HG02943 (cell line): ENCODE results near the gene FARP2.
"Not testable (repeated sequence)": the region's sequence is repeated elsewhere in the genome, so short reads cannot be mapped to it uniquely, and the experiment has no call there.

Experiments used
- ATAC-seq: cut with Tn5 transposase; IDR thresholded peaks from one replicate; pipeline ENCODE4 v1.9.1; 2021; ENCODE audit warnings: mild to moderate bottlenecking, low read depth, moderate library complexity; ENCODE audit not compliant: unreplicated experiment

FARP2 gene

DNA sequence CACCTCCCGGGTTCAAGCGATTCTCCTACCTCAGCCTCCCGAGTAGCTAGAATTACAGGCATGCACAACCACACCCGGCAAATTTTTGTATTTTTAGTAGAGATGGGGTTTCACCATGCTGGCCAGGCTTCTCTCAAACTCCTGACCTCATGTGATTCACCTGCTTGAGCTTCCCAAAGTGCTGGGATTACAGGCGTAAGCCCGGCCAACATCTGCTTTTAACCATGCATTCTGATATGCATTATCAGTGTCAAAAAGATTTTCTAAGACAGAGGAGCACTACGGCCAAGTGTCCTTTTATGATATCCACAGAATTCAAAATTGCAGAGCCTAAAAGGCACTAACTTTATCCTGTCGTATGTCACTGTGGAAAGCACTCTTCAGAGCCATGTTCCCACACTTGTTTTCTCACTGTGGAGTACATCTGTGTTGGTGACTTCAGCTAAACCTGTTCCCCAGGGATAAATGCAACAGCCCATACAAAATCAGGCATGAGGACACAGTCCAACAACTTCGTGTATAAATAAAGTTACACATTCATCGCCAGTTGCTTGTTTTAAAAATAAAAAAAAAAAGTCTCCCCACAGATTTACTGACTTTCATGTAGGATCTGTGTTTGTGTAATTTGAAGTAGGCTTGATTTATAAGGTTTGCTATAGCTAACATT lies 95.9 kb downstream of the FARP2 start:
- ATAC-seq = no peak

GRCh38 chr2:241453919-241454318 lies 97.8 kb downstream of the FARP2 start:
- ATAC-seq = not testable (repeated sequence)

DNA sequence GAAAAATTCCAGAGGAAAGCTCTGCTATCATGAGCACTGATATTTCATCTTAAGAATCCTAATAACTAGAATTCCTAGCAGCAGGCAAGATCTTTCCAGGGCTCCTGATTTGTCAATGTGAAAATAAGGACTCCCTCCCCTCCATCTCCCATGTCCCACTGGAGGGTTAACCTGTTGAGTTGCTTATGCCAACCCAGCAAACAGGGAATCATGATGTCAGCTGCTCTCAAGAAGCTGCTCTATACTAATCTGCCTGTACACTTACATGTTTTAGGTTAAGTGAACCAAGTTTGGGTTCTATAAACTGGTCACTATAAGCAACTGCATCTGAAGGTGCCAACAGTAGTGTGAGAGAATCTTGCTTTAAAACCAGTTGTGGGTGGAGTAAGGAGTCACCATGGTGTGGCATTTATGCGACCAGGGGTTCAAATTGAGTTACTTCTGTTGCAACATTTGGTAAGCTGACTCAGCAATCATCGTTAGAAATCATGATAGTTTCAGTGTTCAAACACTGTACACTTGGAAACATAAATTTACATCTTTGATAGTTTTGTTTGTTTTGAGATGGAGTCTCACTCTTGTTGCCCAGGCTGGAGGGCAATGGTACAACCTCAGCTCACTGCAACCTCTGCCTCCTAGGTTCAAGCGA lies 98.9 kb downstream of the FARP2 start:
- no peak for ATAC-seq

DNA sequence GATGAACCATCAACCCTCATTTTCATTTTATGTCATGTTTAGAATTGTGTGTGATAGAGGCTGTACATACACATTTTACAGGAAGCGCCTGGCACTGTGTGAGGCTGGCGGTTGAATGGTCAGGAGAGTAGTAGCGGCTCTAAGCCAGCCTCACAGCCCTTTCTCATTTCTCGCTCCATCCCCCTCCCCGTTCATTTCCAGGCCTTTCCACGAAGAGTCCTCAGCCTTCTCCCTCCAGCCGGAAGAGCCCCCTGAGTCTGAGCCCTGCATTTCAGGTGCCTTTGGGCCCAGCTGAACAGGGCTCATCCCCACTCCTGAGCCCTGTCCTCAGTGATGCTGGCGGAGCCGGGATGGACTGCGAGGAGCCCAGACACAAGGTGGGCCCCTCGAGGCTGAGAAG lies 100.5 kb downstream of the FARP2 start:
- no peak for ATAC-seq

DNA sequence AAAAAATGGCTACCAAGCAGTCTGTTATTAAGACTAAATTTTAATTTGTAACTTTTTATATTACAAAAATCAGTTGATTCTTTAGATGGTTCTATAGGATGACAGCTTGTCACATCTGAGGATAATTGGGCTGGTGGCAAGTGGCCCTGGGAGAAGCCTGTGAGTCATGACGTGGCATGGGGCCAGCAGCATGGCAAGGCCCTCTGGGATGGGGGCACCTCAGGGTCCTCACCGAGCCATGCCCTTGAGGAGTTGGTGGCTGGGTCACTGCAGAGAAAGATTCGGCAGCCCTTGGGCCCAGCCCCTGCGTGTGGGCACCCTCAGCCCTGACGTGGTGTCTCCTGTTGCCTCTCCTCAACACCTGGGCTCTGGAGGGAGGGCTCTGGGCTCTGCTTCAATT lies 102.6 kb downstream of the FARP2 start:
- no peak for ATAC-seq

- no peak for ATAC-seq
These were observed 103.4 kb downstream of the FARP2 start for GRCh38 chr2:241459520-241459919.

GRCh38 chr2:241460631-241461030 lies 104.5 kb downstream of the FARP2 start:
- ATAC-seq = no peak

GRCh38 chr2:241461693-241462677 lies 105.9 kb downstream of the FARP2 start:
- ATAC-seq = no peak

- no peak for ATAC-seq
These were observed 107.4 kb downstream of the FARP2 start for GRCh38 chr2:241463276-241464135.

- ATAC-seq = no peak
These were observed 109.5 kb downstream of the FARP2 start for GRCh38 chr2:241465543-241465942.

GRCh38 chr2:241466230-241466629 lies 110.1 kb downstream of the FARP2 start:
- no peak for ATAC-seq

DNA sequence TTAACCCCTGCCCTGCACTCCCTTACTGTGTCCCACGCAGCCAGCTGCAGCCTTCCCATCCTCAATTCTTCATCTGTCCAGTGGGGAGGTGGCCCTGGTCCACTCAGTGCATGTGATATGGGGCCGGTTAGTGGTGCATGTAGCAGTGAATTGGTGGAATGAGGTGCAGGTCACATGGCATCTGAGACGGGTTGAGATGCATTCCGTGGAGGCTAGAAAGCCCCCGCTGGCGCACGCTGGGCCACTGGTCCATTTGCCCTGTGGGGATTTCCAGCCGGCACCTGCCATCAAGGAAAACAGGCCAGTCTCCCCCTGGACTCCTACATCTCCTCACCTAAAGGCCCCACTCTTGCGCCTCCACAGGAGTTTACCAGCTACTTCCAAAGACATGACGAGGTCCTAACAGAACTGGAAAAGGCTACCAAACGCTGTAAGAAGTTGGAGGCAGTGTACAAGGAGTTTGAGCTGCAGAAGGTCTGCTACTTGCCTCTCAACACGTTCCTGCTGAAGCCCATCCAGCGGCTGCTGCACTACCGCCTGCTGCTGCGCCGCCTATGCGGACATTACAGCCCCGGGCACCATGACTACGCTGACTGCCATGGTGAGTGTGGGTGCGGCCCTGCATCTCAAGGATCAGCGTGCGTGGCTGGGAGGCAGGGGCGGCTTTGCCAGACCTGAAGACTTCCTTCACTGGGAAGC lies 111.8 kb downstream of the FARP2 start:
- ATAC-seq = no peak

DNA sequence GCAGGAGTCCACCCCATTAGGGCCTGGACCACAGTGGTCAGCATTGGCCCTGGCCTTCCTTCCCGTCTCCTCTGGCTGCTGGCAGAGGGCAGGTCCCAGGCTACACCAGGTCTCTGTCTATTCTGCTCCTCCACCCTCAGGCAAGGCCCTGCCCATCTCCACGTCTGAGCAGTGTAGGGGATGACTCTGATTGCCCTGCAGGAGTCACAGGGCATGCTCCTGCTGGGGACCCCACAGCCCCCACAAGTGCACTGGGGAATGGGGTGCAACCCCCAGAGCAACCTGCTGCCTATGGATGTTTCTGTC lies 112.3 kb downstream of the FARP2 start:
- no peak for ATAC-seq

DNA sequence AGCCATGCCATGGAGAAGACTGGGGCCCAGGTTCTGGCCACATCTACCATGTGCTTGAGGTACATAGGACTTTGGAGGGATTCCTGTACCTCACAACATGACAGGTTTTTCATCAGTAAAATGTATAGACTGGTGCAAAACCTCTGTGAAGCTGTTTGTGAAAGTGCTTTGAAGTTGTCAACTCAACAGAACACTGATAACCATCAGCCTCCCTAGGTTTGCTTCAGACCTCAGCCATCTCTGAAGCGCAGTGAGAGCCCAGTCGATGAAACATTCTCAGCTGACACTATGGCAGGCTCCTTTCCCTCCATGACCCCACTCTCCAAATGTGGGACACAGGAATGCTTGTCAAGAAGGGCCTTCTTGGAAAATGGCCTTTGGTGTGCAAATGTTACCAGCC lies 113.7 kb downstream of the FARP2 start:
- no peak for ATAC-seq

DNA sequence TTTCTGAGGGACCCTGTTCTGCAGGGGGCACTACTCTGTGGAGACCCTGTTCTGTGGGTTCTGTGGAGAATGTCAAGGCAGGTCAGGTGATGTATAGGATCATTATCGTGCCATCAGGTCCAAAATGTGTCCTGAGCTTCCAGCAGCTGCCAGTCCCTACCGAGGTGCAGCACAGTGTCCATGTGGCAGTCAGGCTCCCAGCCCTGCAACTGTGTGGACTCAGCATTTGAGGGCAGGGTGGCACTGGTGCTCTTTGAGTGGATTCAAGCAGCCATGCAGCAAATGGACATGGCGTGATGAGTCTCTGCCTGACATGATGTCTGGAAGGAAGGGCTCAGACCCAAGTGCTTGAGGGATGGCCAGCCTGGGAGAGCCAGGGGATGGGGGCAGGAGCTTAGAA lies 117.3 kb downstream of the FARP2 start:
- no peak for ATAC-seq

GRCh38 chr2:241475267-241475666 lies 119.2 kb downstream of the FARP2 start:
- no peak for ATAC-seq

GRCh38 chr2:241478166-241478565 lies 122.1 kb downstream of the FARP2 start:
- no peak for ATAC-seq

DNA sequence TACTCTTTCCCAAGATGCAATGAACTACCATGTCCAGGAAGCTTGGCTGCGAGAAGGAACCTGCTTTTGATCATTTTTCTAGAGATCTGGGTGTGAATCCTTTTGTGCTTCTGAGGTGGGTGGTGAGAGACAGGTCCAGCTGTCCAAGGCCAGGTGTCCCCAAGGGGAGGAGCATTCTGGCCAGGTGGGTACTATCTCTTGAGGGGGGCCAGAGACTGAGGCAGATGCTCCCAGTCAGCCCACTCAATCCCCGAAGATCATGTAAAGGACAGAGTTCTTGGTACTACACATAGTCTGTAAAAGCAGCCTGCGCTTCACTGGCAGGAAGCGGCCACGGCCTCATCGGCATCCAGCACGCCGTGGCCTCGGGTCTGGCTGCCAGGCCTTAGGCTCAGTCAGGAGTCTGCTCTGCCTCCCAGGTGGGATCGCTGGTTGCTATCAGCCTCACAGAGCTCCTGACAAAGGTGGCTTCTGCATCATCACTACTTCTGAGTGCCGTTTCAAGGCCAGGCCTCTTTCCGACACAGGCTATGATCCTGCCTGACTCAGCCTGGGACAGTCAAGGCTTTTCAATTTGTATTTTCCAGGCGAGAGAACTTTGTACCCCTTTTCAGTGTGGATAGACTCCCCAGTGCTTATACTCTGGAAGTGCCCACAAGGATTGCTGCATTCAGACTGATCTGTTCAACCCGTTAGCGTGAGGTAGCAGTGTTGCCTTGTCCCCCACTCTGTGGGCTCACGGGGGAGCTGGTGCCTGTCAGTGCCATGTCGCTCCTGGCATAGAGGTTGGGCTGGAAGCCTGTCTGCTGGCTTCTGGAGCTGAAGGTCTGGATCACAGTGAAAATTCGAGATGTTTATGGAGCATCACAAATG lies 123.2 kb downstream of the FARP2 start:
- no peak for ATAC-seq

GRCh38 chr2:241481687-241482086 lies 125.6 kb downstream of the FARP2 start:
- ATAC-seq = no peak
